ENCODE results near the gene MR1. TPM values are rescaled to one million over a fixed set of nuclear protein-coding genes. Genes with fewer than 3 reads are reported as not detected.

Gene MR1
- total RNA-seq, 2 experiments from 2014 or later, result 16.2 to 18.1 TPM

GRCh38 chr1:181016563-181016962 lies 17.2 kb upstream of the MR1 start:
- TF ChIP-seq CTCF (IDR thresholded peaks at IDR 0.05), result no peak
- Mint-ChIP-seq H3K4me3 (no peak overlapping the region), H3K9me3 (no peaks in the 10 kb centered on the region), H3K27ac (no peak overlapping the region), H3K27me3 (no peaks in the 10 kb centered on the region), H3K4me1 (ENCODE audit: low read depth) (peaks cover 41% of the 10 kb centered on the region), H3K36me3 (ENCODE audit: low read depth) (peaks cover 16% of the 10 kb centered on the region)
- Histone ChIP-seq H3K4me1 (ENCODE audit: insufficient read depth, low read length) (peaks cover 35% of the 10 kb centered on the region), H3K27me3 (ENCODE audit: control insufficient read depth in 1 of 2, insufficient read depth in 2 of 2, low read length in 2 of 2) (no peaks in the 10 kb centered on the region), H3K36me3 (ENCODE audit: insufficient read depth, low read length) (peaks cover 2% of the 10 kb centered on the region), H3K9me3 (ENCODE audit: control insufficient read depth in 1 of 2, insufficient read depth in 1 of 2, low read length in 2 of 2) (no peaks in the 10 kb centered on the region), H3K4me3 (ENCODE audit: low read length) (no peak overlapping the region), H3K27ac (ENCODE audit: low read depth in 1 of 2, low read length in 2 of 2) (no peak overlapping the region)
- intact Hi-C loops (cut with DNase I, micrococcal nuclease), result no loop called here
- DNase-seq (no peak), ATAC-seq (ENCODE audit: poor library complexity) (no peak)
- POLR2A ChIA-PET, result no interaction called here
- CTCF ChIA-PET, result no interaction called here

GRCh38 chr1:181018901-181019681 lies 14.7 kb upstream of the MR1 start:
- Histone ChIP-seq H3K27me3 (ENCODE audit: control insufficient read depth in 1 of 2, insufficient read depth in 2 of 2, low read length in 2 of 2) (no peaks in the 10 kb centered on the region), H3K36me3 (ENCODE audit: insufficient read depth, low read length) (peaks cover 2% of the 10 kb centered on the region), H3K4me1 (ENCODE audit: insufficient read depth, low read length) (peaks cover 39% of the 10 kb centered on the region), H3K4me3 (ENCODE audit: low read length) (no peak overlapping the region), H3K27ac (ENCODE audit: low read depth in 1 of 2, low read length in 2 of 2) (no peak overlapping the region), H3K9me3 (ENCODE audit: control insufficient read depth in 1 of 2, insufficient read depth in 1 of 2, low read length in 2 of 2) (no peaks in the 10 kb centered on the region)
- ATAC-seq (ENCODE audit: poor library complexity) (no peak), DNase-seq (peak in 2 of 14 experiments; percentile 25 to 29)
- intact Hi-C loops (cut with DNase I, micrococcal nuclease), result no loop called here
- CTCF ChIA-PET, result interaction anchor here (0.7 kb wide), 1 partner anchor 10 kb away, joined by 5 read pairs; no protein-coding TSS in a partner anchor
- POLR2A ChIA-PET, result interaction anchor here (0.6 to 1.8 kb wide), 3 partner anchors 14 to 72 kb away, joined by 3 to 6 read pairs (median 3); no protein-coding TSS in a partner anchor
- Mint-ChIP-seq H3K27me3 (peaks cover 5% of the 10 kb centered on the region), H3K4me3 (peak overlapping the region; percentile 43), H3K27ac (peak overlapping the region; percentile 59), H3K4me1 (ENCODE audit: low read depth) (peaks cover 47% of the 10 kb centered on the region), H3K9me3 (no peaks in the 10 kb centered on the region), H3K36me3 (ENCODE audit: low read depth) (peaks cover 22% of the 10 kb centered on the region)
- TF ChIP-seq CTCF (IDR thresholded peaks at IDR 0.05), result no peak

- H3K4me3 ChIP-seq (ENCODE audit: low read length), result peak overlapping the region; percentile 76
- H3K27ac ChIP-seq (ENCODE audit: low read depth in 1 of 2, low read length in 2 of 2), result peak overlapping the region in 1 of 2 donors; percentile 83
- ChIA-PET CTCF (interaction anchor here (1.6 to 1.8 kb wide), 2 partner anchors 60 to 129 kb away, joined by 3 to 4 read pairs; no protein-coding TSS in a partner anchor), POLR2A (interaction anchor here (1.0 to 5.2 kb wide), 7 partner anchors 8 to 139 kb away, joined by 3 to 52 read pairs (median 5); partner anchors contain the start of genes IER5 and MR1)
- peaks cover 22% of the 10 kb centered on the region for H3K36me3 Mint-ChIP-seq (ENCODE audit: low read depth)
- peak overlapping the region; percentile 98 for H3K27ac Mint-ChIP-seq
- H3K27me3 ChIP-seq (ENCODE audit: control insufficient read depth in 1 of 2, insufficient read depth in 2 of 2, low read length in 2 of 2), result no peaks in the 10 kb centered on the region
- ATAC-seq (ENCODE audit: poor library complexity) (no peak), DNase-seq (no peak)
- no peaks in the 10 kb centered on the region for H3K9me3 Mint-ChIP-seq
- intact Hi-C loops (cut with DNase I, micrococcal nuclease), result loop anchor here in 1 of 2 experiments (5.0 to 10.0 kb wide), 8 partner anchors 64 to 1146 kb away; partner anchors contain the start of genes ACBD6, IER5, QSOX1 and TOR1AIP2
- peaks cover 29% of the 10 kb centered on the region for H3K4me1 ChIP-seq (ENCODE audit: insufficient read depth, low read length)
- H3K36me3 ChIP-seq (ENCODE audit: insufficient read depth, low read length), result peaks cover 2% of the 10 kb centered on the region
- H3K4me3 Mint-ChIP-seq, result peak overlapping the region; percentile 99
- TF ChIP-seq CTCF (IDR thresholded peaks at IDR 0.05), result no peak
- H3K4me1 Mint-ChIP-seq (ENCODE audit: low read depth), result peaks cover 47% of the 10 kb centered on the region
- peaks cover 12% of the 10 kb centered on the region for H3K27me3 Mint-ChIP-seq
- no peaks in the 10 kb centered on the region for H3K9me3 ChIP-seq (ENCODE audit: control insufficient read depth in 1 of 2, insufficient read depth in 1 of 2, low read length in 2 of 2)
Observed at GRCh38 chr1:181021159-181021558, 12.6 kb upstream of the MR1 start.
